ENCODE results near the gene PAPSS1.

DNA sequence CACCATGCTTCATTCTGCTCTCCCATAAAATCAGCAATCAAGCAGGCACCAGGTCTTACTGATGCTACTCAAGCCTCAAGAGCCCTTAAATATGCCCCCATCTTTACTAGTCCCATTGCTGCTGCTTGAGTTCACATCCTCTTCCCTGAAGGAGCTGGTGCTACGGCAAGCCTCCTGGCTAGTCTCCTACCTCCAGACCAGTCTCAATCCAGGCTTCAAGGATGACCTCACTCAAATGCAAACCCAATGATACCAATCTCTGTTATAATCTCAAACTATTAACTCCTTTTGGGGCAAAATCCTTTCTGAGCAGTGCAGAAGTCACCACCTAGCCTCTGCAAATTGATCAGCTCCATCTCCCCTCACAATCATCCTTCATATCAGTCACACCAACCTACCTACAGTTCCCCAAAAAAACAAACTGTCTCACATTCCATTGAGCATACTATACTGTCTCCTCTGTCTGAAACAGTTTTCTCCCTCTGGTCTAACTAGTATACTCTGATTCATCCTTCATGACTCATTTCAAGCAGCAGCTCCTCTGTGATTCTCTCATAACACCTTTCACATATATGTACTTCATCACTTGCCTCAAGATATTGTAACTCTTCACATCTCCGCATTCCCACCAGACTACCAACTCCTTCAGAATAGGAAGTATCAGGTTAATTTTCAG is 30.0 kb downstream of the PAPSS1 start:
- TF ChIP-seq EZH2 (IDR thresholded peaks at IDR 0.05; ENCODE audit: borderline replicate concordance, low read depth, low read length, severe bottlenecking) = no peak
- TF ChIP-seq CTCF (IDR thresholded peaks at IDR 0.05; ENCODE audit: borderline replicate concordance, extremely low read depth, low read length, poor library complexity, severe bottlenecking) = no peak

Measured in DND-41 (cell line).